ENCODE data around the gene STX4. TPM values are rescaled to one million over a fixed set of nuclear protein-coding genes. Genes with fewer than 3 reads are reported as not detected.

STX4 gene
- total and polyA plus RNA-seq, 9 of the 15 experiments (the other 6 are each of a cell fraction or from before 2014, with no cell fraction given): 3.2 to 48.0 (median 21.5) TPM

DNA sequence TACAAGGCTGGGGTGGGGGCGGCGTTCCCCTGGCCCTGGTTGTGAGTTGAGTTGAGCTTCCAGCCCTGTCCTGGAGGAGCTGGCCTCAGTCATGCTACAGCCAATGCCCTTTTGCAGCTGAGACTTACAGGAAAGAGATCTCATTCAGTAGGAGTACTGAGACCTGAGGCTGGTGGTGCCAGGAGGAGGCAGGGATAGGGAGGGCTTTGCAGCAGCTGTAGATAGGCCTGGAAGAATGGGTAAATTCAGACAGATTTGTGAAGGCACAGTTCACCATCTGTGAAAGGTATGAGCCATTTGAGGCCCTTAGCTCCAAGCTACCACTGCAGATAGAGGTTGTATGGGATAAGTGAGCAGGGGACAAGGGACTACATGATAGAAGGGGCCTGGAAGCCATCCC, 5.6 kb downstream of the STX4 start:
- CTCF ChIA-PET (ENCODE audit: low intra/inter-chr PET ratio): no interaction called here

DNA sequence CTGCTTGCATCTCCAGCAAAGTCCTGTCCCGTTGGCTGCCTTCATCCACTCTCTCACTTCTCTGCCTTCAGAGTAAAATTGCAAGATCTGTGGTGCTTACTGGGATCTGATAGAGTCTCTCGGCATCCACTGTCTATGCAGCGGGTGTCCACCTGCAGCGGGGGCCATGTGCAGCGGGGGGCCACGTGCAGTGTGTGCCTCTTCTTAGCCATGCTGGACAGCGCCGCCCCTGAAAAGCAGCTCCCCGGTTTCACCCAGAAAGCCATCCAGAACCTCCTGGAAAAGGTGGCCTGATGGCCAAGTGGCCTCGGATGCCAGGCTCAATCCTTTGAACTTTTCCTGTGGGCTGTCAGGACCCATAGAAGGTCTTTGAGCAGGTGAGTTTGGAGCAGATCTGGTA, 9.5 kb downstream of the STX4 start:
- in situ Hi-C loops (cut with MboI) (no loop called here), intact Hi-C loops (cut with micrococcal nuclease) (no loop called here)
- no peaks in the 10 kb centered on the region for H4K20me1 ChIP-seq (replicated peaks; ENCODE audit: control insufficient read depth, insufficient read depth, low read length)
- 84% methylated on average over 9 of the region's 10 CpGs for WGBS (ENCODE audit: insufficient coverage, low coverage, missing lambda C conversion rate)
- no peak overlapping the region for H2AFZ ChIP-seq (ENCODE audit: low read depth, low read length)
- no peak overlapping the region for H3K9ac ChIP-seq (ENCODE audit: insufficient read depth in 1 of 2, low read depth in 2 of 2, low read length in 2 of 2)
- ATAC-seq: no peak
- no peaks in the 10 kb centered on the region for H3K9me1 ChIP-seq (ENCODE audit: control insufficient read depth, insufficient read depth, low read length)
- no peaks in the 10 kb centered on the region for H3K9me3 ChIP-seq (replicated peaks; ENCODE audit: control insufficient read depth, insufficient read depth, low read depth, low read length)
- ChIA-PET CTCF (ENCODE audit: low intra/inter-chr PET ratio) (interaction anchor here (0.6 kb wide), 1 partner anchor 57 kb away, joined by 3 read pairs; no protein-coding TSS in a partner anchor), POLR2A (interaction anchor here (0.6 to 1.0 kb wide), 5 partner anchors 12 to 146 kb away, joined by 3 to 5 read pairs (median 4); partner anchors contain the start of gene ZNF668)
- no TSS peak for BruUV-seq (replicated peaks)
- no peak for TF ChIP-seq TRIM28 (IDR thresholded peaks at IDR 0.05)
- no peak for TF ChIP-seq HDAC8 (tag; IDR thresholded peaks at IDR 0.05)
- TF ChIP-seq, protein P1, sequence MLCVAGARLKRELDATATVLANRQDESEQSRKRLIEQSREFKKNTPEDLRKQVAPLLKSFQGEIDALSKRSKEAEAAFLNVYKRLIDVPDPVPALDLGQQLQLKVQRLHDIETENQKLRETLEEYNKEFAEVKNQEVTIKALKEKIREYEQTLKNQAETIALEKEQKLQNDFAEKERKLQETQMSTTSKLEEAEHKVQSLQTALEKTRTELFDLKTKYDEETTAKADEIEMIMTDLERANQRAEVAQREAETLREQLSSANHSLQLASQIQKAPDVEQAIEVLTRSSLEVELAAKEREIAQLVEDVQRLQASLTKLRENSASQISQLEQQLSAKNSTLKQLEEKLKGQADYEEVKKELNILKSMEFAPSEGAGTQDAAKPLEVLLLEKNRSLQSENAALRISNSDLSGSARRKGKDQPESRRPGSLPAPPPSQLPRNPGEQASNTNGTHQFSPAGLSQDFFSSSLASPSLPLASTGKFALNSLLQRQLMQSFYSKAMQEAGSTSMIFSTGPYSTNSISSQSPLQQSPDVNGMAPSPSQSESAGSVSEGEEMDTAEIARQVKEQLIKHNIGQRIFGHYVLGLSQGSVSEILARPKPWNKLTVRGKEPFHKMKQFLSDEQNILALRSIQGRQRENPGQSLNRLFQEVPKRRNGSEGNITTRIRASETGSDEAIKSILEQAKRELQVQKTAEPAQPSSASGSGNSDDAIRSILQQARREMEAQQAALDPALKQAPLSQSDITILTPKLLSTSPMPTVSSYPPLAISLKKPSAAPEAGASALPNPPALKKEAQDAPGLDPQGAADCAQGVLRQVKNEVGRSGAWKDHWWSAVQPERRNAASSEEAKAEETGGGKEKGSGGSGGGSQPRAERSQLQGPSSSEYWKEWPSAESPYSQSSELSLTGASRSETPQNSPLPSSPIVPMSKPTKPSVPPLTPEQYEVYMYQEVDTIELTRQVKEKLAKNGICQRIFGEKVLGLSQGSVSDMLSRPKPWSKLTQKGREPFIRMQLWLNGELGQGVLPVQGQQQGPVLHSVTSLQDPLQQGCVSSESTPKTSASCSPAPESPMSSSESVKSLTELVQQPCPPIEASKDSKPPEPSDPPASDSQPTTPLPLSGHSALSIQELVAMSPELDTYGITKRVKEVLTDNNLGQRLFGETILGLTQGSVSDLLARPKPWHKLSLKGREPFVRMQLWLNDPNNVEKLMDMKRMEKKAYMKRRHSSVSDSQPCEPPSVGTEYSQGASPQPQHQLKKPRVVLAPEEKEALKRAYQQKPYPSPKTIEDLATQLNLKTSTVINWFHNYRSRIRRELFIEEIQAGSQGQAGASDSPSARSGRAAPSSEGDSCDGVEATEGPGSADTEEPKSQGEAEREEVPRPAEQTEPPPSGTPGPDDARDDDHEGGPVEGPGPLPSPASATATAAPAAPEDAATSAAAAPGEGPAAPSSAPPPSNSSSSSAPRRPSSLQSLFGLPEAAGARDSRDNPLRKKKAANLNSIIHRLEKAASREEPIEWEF (CRISPR knock-in tag; IDR thresholded peaks at IDR 0.05): no peak
- no peak for TF ChIP-seq MAZ (CRISPR knock-in tag; conservative IDR thresholded peaks at IDR 0.05 in 1 of 2, IDR thresholded peaks at IDR 0.05 in 1 of 2)
- TF ChIP-seq SRSF7 (optimal IDR thresholded peaks at IDR 0.05; ENCODE audit: low read depth, low read length): no peak
- TF ChIP-seq, protein P2, sequence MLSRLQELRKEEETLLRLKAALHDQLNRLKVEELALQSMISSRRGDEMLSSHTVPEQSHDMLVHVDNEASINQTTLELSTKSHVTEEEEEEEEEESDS (CRISPR knock-in tag; IDR thresholded peaks at IDR 0.05): no peak
- no peak overlapping the region for H3K4me2 ChIP-seq (ENCODE audit: insufficient read depth, low read length)
- H3K27ac ChIP-seq (ENCODE audit: extremely low read depth, low read depth, low read length): no peak overlapping the region
- no peak overlapping the region for H3K4me3 ChIP-seq
- H3K27me3 ChIP-seq (ENCODE audit: control insufficient read depth in 2 of 2, insufficient read depth in 2 of 2, low read length in 2 of 2): no peaks in the 10 kb centered on the region
- peaks cover 0 to 13% of the 10 kb centered on the region in 2 experiments; a peak in 2 of 5 replicates for H3K4me1 ChIP-seq (replicated peaks in 1 of 2; ENCODE audit: control insufficient read depth in 2 of 2, insufficient read depth in 2 of 2, low read length in 2 of 2)
- peaks cover 27% of the 10 kb centered on the region; the same call in 2 of the 3 replicates for H3K36me3 ChIP-seq (ENCODE audit: control insufficient read depth, insufficient read depth, low read length)
- no peak for DNase-seq (ENCODE audit: extremely low read depth in 1 of 4, low spot score in 3 of 4)
- H3K79me2 ChIP-seq (ENCODE audit: control insufficient read depth, insufficient read depth, low read length): no peaks in the 10 kb centered on the region
- no peak for FAIRE-seq

More for the DNA sequence above, 5.6 kb downstream of the STX4 start:
- FAIRE-seq: no peak
- ATAC-seq: no peak
- Histone ChIP-seq H3K9ac (ENCODE audit: insufficient read depth in 1 of 2, low read depth in 2 of 2, low read length in 2 of 2) (0 out of 4 replicates have a peak overlapping the region, but pooled peaks of 1 of the 2 experiments have one; percentile 30), H3K4me2 (ENCODE audit: insufficient read depth, low read length) (no peak overlapping the region), H3K9me3 (replicated peaks; ENCODE audit: control insufficient read depth, insufficient read depth, low read depth, low read length) (no peaks in the 10 kb centered on the region), H3K36me3 (ENCODE audit: control insufficient read depth, insufficient read depth, low read length) (peaks cover 49% of the 10 kb centered on the region; the same call in 2 of the 3 replicates), H3K27me3 (ENCODE audit: control insufficient read depth in 2 of 2, insufficient read depth in 2 of 2, low read length in 2 of 2) (no peaks in the 10 kb centered on the region), H2AFZ (ENCODE audit: low read depth, low read length) (no peak overlapping the region), H3K79me2 (ENCODE audit: control insufficient read depth, insufficient read depth, low read length) (peaks cover 9% of the 10 kb centered on the region), H4K20me1 (replicated peaks; ENCODE audit: control insufficient read depth, insufficient read depth, low read length) (peaks cover 4% of the 10 kb centered on the region), H3K4me1 (replicated peaks in 1 of 2; ENCODE audit: control insufficient read depth in 2 of 2, insufficient read depth in 2 of 2, low read length in 2 of 2) (peaks cover 9 to 17% of the 10 kb centered on the region in 2 experiments; a peak in 4 of 5 replicates), H3K9me1 (ENCODE audit: control insufficient read depth, insufficient read depth, low read length) (peaks cover 5% of the 10 kb centered on the region), H3K27ac (ENCODE audit: extremely low read depth, low read depth, low read length) (no peak overlapping the region), H3K4me3 (no peak overlapping the region)
- in situ Hi-C loops (cut with MboI): no loop called here
- intact Hi-C loops (cut with micrococcal nuclease): no loop called here
- no peak for DNase-seq (ENCODE audit: extremely low read depth in 1 of 4, low spot score in 3 of 4)
- TF ChIP-seq TAF15 (IDR thresholded peaks at IDR 0.05; ENCODE audit: low read depth, low read length) (no peak), DNMT1 (IDR thresholded peaks at IDR 0.05) (no peak), BHLHE40 (IDR thresholded peaks at IDR 0.05; ENCODE audit: low read length) (no peak), HEY1 (CRISPR knock-in tag; IDR thresholded peaks at IDR 0.05; ENCODE audit: borderline replicate concordance) (no peak), CREBBP (IDR thresholded peaks at IDR 0.05; ENCODE audit: low read depth, low read length) (no peak)
- POLR2A ChIA-PET: interaction anchor here (1.0 kb wide), 1 partner anchor 11 kb away, joined by 3 read pairs; no protein-coding TSS in a partner anchor
- 94% methylated on average over 2 of the region's 2 CpGs for WGBS (ENCODE audit: insufficient coverage, low coverage, missing lambda C conversion rate)
- no TSS peak for BruUV-seq (replicated peaks)

Measured in K562 (cell line).